NOMO-1 (cell line): ENCODE results near the gene PPARG.
"Not testable (repeated sequence)": the region's sequence is repeated elsewhere in the genome, so short reads cannot be mapped to it uniquely, and the experiment has no call there.

Experiments
- DNase-seq, 2 experiments: peaks; one replicate each; lab custom pipeline; 2025; ENCODE audit not compliant: unreplicated experiment in 2 of 2; lab: John Stamatoyannopoulos, UW

PPARG gene

DNA sequence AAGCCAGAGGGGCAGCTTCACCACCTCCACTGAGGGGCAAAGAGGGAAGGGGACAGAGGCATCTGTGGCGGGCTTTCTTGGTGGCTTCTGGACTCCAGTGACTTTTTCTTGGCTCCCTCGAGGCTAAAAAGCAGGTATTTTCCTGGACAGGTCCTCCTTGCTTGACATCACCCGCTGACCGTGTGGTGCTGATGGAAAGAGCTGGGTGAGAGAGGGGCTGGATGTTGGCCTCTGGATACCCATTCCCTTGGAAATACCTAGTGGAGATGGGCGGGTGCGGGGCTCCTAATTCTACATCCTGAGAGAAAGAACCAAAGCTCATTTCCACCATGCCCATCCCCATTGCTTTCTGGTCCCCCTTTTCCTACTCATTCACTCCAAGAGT, 148.3 kb downstream of the PPARG start:
- no peak for DNase-seq

DNA sequence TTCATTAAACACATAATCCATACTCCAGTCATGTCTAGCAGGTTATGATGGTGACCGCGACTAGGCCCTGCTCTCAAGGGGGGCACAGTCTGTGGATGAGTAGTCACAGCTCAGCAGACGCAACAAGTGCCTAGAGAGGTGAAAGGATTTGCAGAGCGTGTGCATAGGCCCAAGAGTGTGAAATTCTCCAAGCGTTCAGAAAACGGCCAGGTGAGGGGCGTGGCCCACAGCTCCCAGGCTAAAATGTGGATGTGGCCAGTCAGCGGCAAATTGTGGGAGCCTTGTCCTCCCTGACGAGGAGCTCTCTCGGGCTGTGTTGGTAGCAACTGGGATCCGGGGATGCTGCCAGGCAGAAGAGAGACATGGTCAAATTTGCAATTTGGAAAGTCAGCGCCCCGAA, 149.0 kb downstream of the PPARG start:
- DNase-seq, result no peak

DNA sequence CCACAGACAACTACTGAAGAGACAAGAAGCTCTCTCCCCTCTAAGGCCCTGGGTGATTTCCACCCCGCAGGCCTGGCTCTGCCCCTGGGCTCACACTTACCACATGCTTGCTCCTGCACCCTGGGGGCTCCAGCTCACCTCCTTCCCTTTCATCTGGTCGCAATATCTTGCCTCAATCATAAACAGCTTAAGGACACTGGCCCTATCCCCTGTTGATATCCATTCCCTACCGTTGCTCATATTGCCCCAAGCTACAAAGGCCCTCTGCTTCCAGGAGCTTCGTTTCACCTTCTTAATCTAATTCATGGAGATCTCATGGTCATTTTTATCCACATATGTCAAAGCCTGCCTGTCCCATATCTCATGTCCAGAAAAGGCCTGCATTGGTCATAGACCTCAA, 149.4 kb downstream of the PPARG start:
- DNase-seq, result no peak

DNA sequence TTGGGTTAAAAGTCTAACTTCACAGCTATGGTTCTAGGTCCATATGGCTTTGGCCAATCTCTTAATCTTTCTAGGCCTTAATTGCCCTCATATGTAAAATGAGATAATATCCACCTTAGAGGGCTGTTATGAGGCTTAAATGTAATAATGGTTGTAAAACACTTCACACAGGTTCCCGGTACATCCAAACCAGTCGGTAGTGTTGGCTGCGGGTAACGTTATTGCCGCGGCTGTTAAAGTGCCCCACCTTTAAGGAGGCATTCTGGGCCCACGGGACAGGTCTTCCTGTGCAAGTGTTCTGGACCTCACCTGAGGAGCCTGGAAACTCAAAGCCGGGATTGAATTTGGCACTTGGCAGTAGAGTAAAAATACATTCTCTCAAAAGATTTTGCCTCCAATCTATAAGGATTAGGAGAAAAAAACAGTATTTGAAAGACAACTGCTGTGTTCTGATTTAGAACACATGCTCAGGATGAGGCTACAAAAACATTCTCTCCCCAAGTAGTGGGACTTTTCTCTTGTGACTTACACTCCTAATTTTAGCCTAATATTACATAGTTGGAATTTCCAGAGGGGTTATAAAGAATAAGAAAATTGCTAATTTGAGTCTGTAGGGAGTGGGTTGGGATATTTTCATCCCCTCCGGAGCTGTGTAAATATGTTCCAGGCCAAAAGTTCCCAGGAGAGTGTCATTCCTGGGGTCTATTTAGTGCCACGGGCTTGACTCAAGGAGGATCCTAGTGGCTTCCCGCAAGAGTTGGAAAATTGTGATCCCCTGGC, 150.5 kb downstream of the PPARG start:
- no peak for DNase-seq

DNA sequence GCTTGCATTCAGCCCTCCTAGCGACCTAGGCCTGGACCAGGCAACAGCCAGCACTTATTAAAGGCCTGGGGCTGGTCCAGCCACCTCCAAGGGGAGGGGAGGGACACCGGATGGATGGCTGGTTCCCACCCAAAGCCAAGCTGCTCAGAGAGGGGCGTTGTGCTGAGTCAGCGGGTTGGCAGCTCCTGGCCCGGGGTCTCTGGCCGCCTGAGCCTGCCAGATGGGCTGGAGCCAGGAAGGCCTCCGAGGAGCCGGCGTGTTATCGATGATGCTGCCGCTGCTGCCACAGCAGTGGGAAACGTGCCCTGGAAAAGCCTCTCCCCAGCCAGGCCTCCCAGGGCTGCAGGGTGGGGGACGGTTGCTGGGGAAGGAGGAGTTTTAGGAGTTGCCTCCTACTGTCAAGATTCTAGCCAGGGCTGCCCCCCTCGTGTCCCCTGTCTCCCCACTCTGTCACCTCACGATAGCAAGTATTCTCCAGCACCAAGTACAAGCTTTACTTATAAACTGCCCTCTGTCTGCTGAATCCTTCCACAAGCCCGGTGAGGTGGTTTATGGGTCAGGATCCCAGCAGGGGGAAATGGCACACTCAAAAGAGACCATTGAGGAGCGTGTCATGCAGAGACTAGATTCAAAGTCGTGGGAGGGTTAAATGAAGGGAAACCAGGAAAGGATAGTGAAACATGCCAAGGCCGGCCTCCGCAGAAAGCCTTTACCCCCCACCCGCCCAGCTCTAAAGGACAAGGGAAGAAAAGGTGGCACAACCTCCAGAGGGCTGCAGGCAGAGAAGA, 152.3 kb downstream of the PPARG start:
- DNase-seq, result no peak

DNA sequence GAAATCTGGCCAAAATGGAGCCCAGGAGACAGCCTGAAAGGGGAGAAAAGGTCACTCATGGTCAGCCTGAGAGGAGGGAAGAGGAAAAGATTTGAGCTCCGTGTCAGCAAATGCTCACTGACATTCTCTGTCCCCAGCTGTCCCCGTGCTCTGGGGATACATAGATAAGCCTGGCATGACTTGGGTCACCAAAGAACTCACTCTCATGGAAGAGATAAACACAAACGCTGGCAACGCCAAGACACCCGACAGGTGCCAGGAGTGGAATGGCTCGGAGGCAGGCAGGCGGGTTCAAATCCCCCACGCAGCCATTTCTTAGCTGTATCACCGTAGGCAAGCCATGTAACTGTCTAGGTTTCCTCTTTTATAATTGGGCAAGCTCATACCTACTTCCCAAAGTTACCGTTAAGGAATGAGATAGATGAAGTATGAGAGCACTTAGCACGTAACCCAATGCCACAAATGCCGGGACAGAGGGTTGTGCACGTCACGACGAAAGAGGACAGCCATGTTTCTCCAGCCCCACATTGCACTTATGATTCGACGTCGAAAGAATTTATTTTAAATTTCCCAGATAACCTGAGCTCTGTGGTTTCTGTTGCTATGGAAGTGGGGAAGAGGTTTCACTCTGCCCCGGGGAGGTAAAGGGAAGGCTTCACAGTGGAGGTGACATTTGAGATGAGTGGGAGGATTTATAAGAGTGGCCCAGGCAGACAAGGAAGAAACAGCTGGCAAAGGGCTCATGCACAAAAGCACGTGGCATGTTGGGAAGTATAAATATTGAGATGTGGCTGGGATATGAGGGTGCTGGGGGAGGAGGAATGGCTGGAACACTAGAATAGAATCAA, 154.0 kb downstream of the PPARG start:
- no peak for DNase-seq

DNA sequence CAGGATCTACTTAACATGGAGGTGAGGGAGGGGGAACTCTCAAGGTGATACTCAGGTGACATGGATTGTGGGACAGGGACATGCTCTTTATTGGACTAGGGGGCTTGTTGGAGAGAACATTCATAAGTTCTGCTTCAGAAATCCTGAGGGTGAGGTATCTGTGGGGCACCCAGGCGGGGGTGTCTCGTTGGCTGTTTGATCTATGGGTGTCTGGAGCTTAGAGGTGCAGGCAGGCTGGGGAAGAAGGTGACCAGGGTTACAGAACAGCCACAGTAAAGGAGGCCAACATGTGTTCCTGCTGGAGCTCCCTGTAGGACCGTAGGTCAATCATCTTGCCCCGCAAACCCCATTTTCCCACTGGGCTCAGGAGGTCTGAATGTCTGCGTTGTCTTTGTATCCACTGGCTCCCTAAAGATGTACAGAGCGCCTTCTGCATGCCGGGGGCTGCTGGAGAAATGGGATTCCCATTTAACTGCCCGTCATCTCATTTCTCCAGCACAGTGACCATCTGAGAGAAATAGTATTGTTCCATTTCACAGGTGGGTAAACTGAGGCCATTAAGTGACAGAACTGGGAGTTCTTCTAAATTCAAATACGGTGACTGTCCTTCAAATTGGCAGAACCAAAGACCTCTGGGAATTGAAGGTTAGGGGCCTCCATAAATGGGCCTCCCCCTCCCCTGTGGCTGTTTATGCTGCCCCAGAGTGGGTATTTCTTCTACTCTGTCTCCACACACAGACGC, 155.1 kb downstream of the PPARG start:
- DNase-seq, result no peak

DNA sequence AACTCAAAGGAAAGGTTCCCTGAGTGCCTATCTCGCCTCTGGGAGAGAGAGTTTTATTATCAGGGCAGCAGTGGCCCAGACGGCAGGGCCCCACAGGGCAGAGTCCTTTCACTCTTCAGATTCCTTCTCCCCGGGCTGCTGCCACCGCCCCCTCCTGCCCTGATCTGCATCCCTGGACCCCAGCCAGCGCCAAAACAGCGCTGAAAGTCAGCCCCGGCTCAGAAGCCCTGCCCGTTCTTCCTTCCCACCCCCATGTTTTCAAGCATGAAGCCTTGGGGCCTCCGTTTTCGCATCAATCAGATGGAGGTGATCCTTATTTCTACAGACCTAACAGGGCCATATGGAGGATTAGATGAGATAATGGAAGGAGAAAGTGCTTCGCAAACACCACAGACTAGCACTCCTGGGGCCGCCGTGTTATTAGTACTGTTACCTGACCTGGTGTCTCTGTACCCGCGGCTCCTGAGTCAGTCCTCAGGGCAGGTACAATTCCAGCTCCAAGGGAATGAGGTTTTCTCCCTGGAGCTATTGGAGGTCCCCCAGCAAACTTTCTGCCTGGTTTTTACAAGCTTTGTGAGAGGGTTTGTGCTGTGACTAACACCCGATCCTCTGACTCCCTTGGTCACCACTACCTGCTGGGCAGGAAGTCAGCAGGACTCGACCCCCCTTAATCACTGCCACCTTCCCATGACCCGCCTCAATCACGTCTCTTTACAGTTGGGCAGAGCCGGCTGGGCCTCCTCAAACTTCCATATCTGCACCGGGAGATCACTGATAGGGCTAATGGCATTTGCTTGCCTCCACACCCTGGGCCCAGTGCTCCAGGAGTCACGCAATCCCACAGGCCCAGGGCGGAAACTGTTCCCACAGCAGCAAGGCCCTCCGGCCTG, 156.0 kb downstream of the PPARG start:
- DNase-seq, result no peak

DNA sequence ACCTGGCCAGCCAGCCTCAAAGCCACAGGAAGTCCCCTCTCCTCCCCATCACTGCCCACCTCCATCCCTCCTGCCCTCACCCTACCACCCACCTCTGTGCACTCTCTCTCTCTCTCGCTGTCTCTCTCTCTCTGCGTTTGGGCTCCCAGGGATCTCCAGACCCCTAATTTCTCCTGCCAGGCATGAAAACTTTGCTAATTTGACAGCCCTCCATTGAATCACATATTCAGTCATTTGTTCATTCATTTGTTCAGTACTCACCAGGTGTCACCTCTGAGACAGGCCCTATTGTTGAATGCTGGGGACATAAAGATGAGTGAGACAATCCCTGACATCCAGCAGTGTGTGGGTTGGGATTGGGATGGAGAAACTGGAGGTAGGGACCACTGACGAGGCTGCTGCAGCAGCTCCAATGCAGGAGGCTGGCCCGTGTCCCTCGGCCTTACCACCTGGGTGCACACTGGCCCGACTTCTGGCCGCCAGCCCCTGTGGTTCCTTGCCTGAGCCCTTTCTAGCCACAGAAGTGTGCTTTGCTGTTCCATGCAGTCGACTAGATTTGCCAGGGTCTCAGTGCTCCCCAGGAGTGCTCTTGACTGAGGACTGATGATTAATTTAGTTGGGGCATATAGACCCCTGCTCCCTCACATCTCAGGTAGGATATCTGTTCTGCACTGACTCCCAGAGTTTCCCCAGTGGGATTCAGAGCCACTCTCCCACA, 156.8 kb downstream of the PPARG start:
- no peak for DNase-seq

DNA sequence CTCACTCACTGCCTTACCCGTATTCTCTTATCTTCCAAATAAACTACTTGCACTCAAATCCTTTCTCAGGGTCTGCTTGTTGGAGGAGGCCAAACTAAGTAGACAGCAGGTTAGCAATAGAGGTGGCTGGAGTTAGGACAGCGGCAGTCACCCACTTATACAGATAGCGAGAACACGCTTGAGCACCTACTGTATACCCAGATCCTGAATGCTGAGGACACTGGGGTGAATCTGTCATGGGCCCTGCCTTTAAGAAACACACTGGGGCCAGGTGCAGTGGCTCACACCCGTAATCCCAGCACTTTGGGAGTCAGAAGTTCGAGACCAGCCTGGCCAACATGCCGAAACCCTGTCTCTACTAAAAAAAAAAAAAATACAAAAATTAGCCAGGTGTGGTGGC, 157.4 kb downstream of the PPARG start:
- DNase-seq, result no peak

DNA sequence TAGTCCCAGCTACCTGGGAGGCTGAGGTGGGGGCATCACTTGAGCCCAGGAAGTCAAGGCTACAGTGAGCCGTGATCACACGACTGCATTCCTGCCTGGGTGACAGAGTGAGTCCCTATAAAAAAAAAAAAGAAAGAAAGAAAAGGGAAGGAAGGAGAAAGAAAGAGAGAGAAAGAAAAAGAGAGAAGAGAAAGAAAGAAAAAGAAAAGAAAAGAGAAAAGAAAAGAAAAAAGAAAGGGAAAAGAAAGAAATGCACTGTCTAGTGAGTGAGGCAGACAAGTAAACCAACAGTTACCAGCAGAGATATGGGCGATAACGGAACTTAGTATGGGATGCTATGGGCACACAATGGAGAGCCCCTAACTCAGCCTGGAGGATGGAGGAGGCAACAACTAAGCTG, 158.2 kb downstream of the PPARG start:
- no peak for DNase-seq

DNA sequence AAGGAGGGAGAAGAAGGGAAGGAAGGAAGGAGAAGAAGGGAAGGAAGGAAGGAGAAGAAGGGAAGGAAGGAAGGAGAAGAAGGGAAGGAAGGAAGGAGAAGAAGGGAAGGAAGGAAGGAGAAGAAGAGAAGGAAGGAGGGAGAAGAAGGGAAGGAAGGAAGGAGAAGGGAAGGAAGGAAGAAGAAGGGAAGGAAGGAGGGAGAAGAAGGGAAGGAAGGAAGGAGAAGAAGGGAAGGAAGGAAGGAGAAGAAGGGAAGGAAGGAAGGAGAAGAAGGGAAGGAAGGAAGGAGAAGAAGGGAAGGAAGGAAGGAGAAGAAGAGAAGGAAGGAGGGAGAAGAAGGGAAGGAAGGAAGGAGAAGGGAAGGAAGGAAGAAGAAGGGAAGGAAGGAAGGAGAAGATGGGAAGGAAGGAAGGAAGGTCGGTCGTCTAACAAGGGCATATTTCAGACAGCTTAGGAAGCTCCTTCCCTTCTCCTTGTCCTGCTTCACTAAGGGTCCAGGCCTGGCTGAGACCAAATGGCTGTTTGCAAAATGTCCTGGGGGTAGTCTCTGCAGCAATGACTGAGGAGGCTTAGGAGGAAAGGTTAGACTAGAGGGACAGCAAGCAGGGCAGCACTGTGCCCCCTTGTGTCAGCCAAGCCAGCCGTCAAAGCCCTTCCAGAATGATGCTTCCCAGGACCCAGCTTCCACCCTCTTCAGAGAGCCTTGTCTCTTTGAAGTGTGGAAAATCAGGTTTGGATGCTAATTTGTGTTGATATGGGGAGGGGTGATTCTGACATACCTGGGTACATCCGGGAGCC, 159.7 kb downstream of the PPARG start:
- not testable (repeated sequence) for DNase-seq

DNA sequence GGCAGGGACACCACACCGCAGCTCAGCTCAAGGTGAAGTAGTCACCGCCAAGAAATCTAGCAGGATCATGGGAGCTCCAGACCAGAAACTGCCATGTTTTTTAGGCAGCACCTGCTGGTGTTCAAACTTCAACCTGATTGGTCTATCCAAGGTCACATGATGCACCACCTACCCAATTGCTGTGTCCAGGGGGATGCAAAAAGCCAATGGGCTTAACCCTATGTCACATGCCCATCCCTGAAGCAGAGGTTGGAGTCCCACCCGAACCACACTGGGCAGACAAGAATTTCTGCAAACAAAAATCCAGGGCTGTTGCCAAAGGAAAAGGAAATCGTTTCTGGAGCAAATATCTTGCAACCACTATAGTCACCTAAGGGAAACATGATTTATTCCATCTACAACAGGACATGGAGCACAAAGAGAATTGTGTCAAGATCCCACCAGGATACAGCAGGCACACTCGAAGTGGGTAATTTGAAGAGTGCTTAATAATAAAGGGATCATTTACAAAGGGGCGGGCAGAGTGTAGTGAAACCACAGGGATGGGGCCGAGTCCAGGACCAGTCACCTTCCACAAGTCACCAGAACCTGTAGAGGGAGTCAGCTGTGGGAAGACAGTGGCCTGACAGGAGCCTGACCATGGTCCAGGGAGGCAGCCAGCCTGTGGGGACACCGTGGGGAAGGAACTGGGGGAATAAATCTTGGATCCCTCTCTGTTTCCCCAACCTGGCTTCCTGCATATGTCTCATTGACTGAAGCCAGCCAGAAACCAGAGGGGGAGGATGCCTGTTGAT, 161.2 kb downstream of the PPARG start:
- no peak for DNase-seq

DNA sequence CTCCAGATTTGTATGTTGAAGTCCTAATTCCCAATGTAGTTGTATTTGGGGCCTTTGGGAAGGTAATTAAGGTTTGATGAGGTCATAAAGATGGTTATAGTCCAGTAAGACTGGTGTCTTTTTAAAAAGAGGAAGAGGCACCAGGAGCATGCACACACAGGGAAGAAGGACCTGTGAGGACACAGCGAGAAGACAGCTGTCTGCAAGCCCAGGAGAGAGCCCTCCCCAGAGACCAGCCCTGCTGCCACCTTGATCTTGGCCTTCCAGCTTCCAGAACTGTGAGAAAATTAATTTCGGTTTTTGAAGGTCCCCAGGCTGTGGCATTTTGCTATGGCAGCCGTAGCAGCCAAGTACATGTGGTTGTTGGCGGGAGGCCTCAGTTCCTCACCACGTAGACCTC, 162.6 kb downstream of the PPARG start:
- DNase-seq, result peak in 1 of 2 experiments; percentile 27

DNA sequence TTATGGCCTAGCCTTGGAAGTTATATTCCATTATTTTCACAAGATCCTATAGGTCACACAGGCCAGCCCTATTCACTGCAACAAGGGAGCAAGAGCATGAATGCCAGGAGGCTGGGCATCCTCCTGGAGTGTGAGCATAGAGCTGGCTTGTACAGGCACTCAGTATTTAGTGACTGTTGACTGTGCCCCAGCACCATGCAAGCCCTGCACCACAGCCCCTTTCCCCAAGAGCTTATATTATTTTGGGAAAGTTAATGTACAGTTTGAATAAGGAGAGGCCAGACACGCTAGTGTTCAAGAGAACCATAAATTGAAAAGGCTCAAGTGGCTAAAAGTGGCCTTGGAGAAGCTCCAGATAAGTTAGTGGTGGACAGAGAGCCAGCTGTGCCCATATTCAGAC, 163.1 kb downstream of the PPARG start:
- no peak for DNase-seq

DNA sequence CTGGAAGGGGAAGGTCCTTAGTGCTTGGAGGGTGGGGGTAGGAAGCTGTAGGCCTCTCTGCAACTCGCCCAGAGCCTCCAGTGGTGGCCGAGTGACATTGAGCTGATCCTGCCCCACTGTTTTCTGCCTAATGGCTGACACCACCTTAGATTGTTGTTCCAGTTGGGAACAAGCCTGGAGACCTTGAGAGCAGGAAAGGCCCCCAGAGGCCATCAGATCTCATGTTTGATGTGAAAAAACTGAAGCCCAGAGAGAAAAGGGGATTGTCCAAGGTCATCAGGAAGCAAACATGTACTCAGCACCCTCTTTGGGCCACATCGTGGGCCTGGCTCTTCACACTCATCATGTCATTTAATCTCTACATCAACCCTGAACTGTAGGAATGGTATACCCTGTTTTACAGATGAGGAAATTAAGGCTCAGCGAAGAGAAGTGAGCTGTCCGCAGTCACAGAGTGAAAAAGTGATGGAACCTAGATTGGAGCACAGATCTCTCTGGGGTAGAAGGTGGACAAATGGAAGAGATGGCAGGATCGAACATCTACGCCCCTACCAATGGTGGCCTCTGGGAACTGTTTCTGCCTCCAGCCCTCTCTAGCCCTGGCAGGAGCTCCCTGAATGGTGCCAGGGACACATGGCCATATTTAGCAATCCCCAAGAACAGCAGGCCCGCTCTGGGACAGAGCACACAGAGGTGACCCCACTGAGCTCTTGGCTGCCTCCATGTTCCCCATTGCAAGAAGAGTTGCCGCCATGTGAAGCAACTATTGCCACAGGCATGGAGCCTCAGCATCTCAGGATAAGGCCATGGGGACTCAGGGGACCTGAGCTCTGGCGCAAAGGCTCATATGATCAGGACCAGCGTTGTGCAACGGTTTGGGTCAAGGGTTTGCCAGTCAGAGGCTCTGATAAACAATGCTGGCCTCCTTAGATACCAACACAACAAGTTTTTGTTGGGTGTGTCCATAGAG, 163.8 kb downstream of the PPARG start:
- no peak for DNase-seq
